SU-DHL-6 (cell line): ENCODE data around the gene SFR1.

Experiments used
- H2AFZ ChIP-seq: fragments of 200-600 bp; sonication (generic); 2 replicates; pipeline ENCODE4 v1.6.1; 2014; ENCODE audit warnings: low read depth, mild to moderate bottlenecking, moderate library complexity, mixed read lengths, antibody characterized with exemption, low read length; ENCODE audit not compliant: severe bottlenecking
- H3F3A ChIP-seq: fragments of 200-600 bp; shearing (Covaris generic); 2 replicates; pipeline ENCODE4 v1.6.0; 2016; ENCODE audit warnings: antibody characterized with exemption, mild to moderate bottlenecking; ENCODE audit not compliant: insufficient read depth
- H3K27ac ChIP-seq: fragments of 200-600 bp; sonication (generic); 2 replicates; pipeline ENCODE4 v1.5.1; 2016; ENCODE audit warnings: low read depth, mild to moderate bottlenecking, low read length, moderate library complexity, mixed read lengths
- H3K27me3 ChIP-seq: fragments of 200-600 bp; sonication (generic), shearing (Covaris generic); 2 replicates; pipeline ENCODE4 v1.6.0; 2014; ENCODE audit warnings: mild to moderate bottlenecking, low read length
- H3K36me3 ChIP-seq: fragments of 200-600 bp; sonication (generic); 2 replicates; pipeline ENCODE4 v1.6.1; 2014; ENCODE audit warnings: mild to moderate bottlenecking, low read length, mixed read lengths
- H3K4me2 ChIP-seq: fragments of 300-600, 200-600 bp; shearing (Covaris generic), sonication (generic); 2 replicates; pipeline ENCODE4 v1.6.0; 2014; ENCODE audit warnings: low read length, low read depth, mild to moderate bottlenecking; ENCODE audit not compliant: poor library complexity, severe bottlenecking
- H3K4me3 ChIP-seq: fragments of 200-600 bp; sonication (generic); 2 replicates; pipeline ENCODE4 v1.5.1; 2014; ENCODE audit warnings: antibody characterized with exemption, low read length, mild to moderate bottlenecking, mixed read lengths; ENCODE audit not compliant: insufficient read depth, poor library complexity, severe bottlenecking
- H3K79me2 ChIP-seq: fragments of 200-600 bp; sonication (generic); 2 replicates; pipeline ENCODE4 v1.6.1; 2014; ENCODE audit warnings: mild to moderate bottlenecking, low read length, moderate library complexity; ENCODE audit not compliant: insufficient read depth
- H3K9ac ChIP-seq: fragments of 200-600 bp; sonication (generic); 2 replicates; pipeline ENCODE4 v1.7.0; 2014; ENCODE audit warnings: mild to moderate bottlenecking, low read length
- H3K9me2 ChIP-seq: fragments of 200-600 bp; sonication (generic); replicated peaks from 2 replicates; pipeline ENCODE4 v1.6.1; 2014; ENCODE audit warnings: low read length; ENCODE audit not compliant: insufficient read depth
- H3K9me3 ChIP-seq: fragments of 200-600 bp; sonication (generic); 2 replicates; pipeline ENCODE4 v1.6.1; 2014; ENCODE audit warnings: low read length, mixed read lengths; ENCODE audit not compliant: insufficient read depth
- H4K20me1 ChIP-seq: fragments of 200-600 bp; sonication (generic); 2 replicates; pipeline ENCODE4 v1.6.1; 2014; ENCODE audit warnings: low read depth, mild to moderate bottlenecking, antibody characterized with exemption, low read length, moderate library complexity, mixed read lengths
- CTCF ChIP-seq: fragments of 200-600 bp; sonication (generic); IDR thresholded peaks from one replicate; pipeline ENCODE4 v1.5.1; 2017; ENCODE audit warnings: antibody characterized with exemption, mild to moderate bottlenecking, low read length, moderate library complexity; ENCODE audit not compliant: insufficient read depth, poor library complexity, severe bottlenecking
- EZH2phosphoT487 ChIP-seq: fragments of 200-600 bp; sonication (generic), shearing (Covaris generic); conservative IDR thresholded peaks from 2 replicates; pipeline ENCODE4 v1.6.1; 2018; ENCODE audit warnings: mild to moderate bottlenecking, antibody characterized with exemption, low read length, moderate library complexity, mixed read lengths

Gene SFR1

GRCh38 chr10:104121485-104122224 lies at the start of gene SFR1:
Gene SFR1 (plus strand): TSS chr10:104122171. CDS start chr10:104122184, 13 bp downstream.
- Histone ChIP-seq H2AFZ (peak within 1 kb of the TSS; percentile 97), H3K9me2 (no peaks in the 10 kb centered on the region), H3K36me3 (no peaks in the 10 kb centered on the region), H3K79me2 (no peaks in the 10 kb centered on the region; the same call in none of the 2 replicates), H3K4me2 (peak within 1 kb of the TSS; percentile 86), H4K20me1 (no peaks in the 10 kb centered on the region), H3K27me3 (no peaks in the 10 kb centered on the region), H3K9ac (peak within 1 kb of the TSS; percentile 85), H3F3A (peaks cover 10% of the 10 kb centered on the region; the same call in 1 of the 2 replicates), H3K27ac (peak within 1 kb of the TSS; percentile 71), H3K9me3 (no peaks in the 10 kb centered on the region), H3K4me3 (peak within 1 kb of the TSS; percentile 84)
- TF ChIP-seq EZH2phosphoT487: no peak
- TF ChIP-seq CTCF: peak; percentile 44

- Histone ChIP-seq H3F3A (no peaks in the 10 kb centered on the region), H3K9ac (no peak overlapping the region), H4K20me1 (no peaks in the 10 kb centered on the region), H3K4me3 (no peak overlapping the region), H3K9me3 (no peaks in the 10 kb centered on the region), H3K27me3 (no peaks in the 10 kb centered on the region), H3K9me2 (no peaks in the 10 kb centered on the region), H2AFZ (no peak overlapping the region), H3K27ac (no peak overlapping the region), H3K36me3 (no peaks in the 10 kb centered on the region), H3K4me2 (no peak overlapping the region), H3K79me2 (no peaks in the 10 kb centered on the region)
- TF ChIP-seq EZH2phosphoT487 (no peak), CTCF (no peak)
Measured at GRCh38 chr10:104072786-104073185, 49.2 kb upstream of the SFR1 start.

- Histone ChIP-seq H3K79me2 (no peaks in the 10 kb centered on the region), H2AFZ (no peak overlapping the region), H3K27ac (no peak overlapping the region), H3K9me3 (no peaks in the 10 kb centered on the region), H3K27me3 (no peaks in the 10 kb centered on the region), H3F3A (no peaks in the 10 kb centered on the region), H3K9me2 (no peaks in the 10 kb centered on the region), H3K4me2 (no peak overlapping the region), H3K36me3 (no peaks in the 10 kb centered on the region), H3K4me3 (no peak overlapping the region), H3K9ac (no peak overlapping the region), H4K20me1 (no peaks in the 10 kb centered on the region)
- TF ChIP-seq EZH2phosphoT487 (no peak), CTCF (no peak)
Measured at GRCh38 chr10:104074505-104074904, 47.5 kb upstream of the SFR1 start.
